HG02840 (cell line): ENCODE measurements around the gene CORIN.

ENCODE experiments used
- ATAC-seq: cut with Tn5 transposase; IDR thresholded peaks from one replicate; pipeline ENCODE4 v1.9.1; 2021; ENCODE audit warnings: mild to moderate bottlenecking, moderate library complexity, moderate number of reproducible peaks; ENCODE audit not compliant: unreplicated experiment, low FRiP score

CORIN gene

GRCh38 chr4:47837908-47838294 lies at the start of gene CORIN:
TSS of gene CORIN (minus strand) at chr4:47838067. CDS start at chr4:47837949, 118 bp downstream.
- no peak for ATAC-seq

GRCh38 chr4:47882228-47882627 lies 44.4 kb upstream of the CORIN start:
- ATAC-seq, result no peak

GRCh38 chr4:47879458-47879857 lies 41.6 kb upstream of the CORIN start:
- ATAC-seq, result no peak

GRCh38 chr4:47876784-47877546 lies 39.1 kb upstream of the CORIN start:
- no peak for ATAC-seq

GRCh38 chr4:47876310-47876709 lies 38.4 kb upstream of the CORIN start:
- ATAC-seq, result no peak

GRCh38 chr4:47873877-47874541 lies 36.1 kb upstream of the CORIN start:
- no peak for ATAC-seq

GRCh38 chr4:47863486-47863885 lies 25.6 kb upstream of the CORIN start:
- no peak for ATAC-seq

GRCh38 chr4:47862297-47862696 lies 24.4 kb upstream of the CORIN start:
- ATAC-seq, result no peak

GRCh38 chr4:47860305-47860704 lies 22.4 kb upstream of the CORIN start:
- ATAC-seq, result no peak

GRCh38 chr4:47858006-47858405 lies 20.1 kb upstream of the CORIN start:
- ATAC-seq, result no peak

GRCh38 chr4:47856713-47857112 lies 18.8 kb upstream of the CORIN start:
- ATAC-seq, result no peak

- ATAC-seq, result no peak
Measured at GRCh38 chr4:47855350-47855749, 17.5 kb upstream of the CORIN start.

- ATAC-seq, result no peak
Measured at GRCh38 chr4:47852136-47852535, 14.3 kb upstream of the CORIN start.

- no peak for ATAC-seq
Measured at GRCh38 chr4:47849466-47849865, 11.6 kb upstream of the CORIN start.

GRCh38 chr4:47848041-47848440 lies 10.2 kb upstream of the CORIN start:
- no peak for ATAC-seq

GRCh38 chr4:47842985-47843384 lies 5.1 kb upstream of the CORIN start:
- no peak for ATAC-seq

- ATAC-seq, result no peak
Measured at GRCh38 chr4:47840291-47840690, 2.4 kb upstream of the CORIN start.

GRCh38 chr4:47839259-47839658 lies 1.4 kb upstream of the CORIN start:
- ATAC-seq, result peak; percentile 38

GRCh38 chr4:47838445-47838844 lies 578 bp upstream of the CORIN start:
- ATAC-seq, result no peak

GRCh38 chr4:47837094-47837907 lies 566 bp downstream of the CORIN start:
- ATAC-seq, result peak; percentile 62

- ATAC-seq, result peak; percentile 63
Measured at GRCh38 chr4:47836641-47837093, 1.2 kb downstream of the CORIN start.
